NCI-H1092 treated with DMSO at 0.1 percent for 48 hours (cell line): ENCODE results near the gene KRTAP10-6.
"Not testable (repeated sequence)": the region's sequence is repeated elsewhere in the genome, so short reads cannot be mapped to it uniquely, and the experiment has no call there.

Experiments used
- DNase-seq: peaks from one replicate; lab custom pipeline; 2025; lab: John Stamatoyannopoulos, UW

The KRTAP10-6 gene

DNA sequence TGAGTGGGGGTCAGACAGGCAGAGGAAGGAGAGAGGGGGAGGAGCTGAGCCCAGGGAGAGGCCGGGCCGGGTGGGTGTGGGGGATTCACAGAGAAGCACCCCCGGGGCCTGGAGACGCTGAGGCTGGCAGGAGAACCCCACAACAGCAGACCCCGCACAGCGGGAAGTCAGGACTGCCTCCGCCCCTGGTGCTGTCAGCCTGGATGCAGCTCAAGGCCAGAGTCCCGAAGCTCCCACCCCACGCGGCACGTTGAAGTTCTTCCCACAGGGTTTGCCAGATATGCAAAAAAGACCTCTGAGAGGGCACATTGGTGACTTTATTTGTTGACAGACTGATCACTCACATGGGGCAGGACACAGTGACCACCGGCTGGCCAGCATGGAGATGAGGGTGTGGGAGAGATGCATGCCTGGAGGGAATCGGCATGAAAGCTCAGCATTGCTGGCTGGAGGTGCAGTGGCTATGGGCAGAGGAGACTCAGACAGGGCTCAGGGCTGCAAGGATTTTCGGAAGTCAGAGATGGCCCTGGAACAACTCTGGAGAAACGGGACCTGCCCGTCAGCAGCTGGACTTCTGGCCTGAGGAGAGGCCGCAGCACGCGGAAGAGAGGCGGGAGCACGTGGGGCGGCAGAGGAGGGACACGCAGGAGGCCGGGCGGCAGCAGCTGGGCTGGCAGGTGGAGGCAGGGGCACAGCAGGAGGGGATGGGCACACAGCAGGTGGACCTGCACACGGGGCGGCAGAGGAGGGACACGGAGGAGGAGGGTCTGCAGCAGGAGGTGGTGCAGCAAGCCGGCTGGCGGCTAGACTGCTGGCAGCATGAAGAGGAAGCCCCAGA is 34.6 kb downstream of the KRTAP10-6 start:
- no peak for DNase-seq

DNA sequence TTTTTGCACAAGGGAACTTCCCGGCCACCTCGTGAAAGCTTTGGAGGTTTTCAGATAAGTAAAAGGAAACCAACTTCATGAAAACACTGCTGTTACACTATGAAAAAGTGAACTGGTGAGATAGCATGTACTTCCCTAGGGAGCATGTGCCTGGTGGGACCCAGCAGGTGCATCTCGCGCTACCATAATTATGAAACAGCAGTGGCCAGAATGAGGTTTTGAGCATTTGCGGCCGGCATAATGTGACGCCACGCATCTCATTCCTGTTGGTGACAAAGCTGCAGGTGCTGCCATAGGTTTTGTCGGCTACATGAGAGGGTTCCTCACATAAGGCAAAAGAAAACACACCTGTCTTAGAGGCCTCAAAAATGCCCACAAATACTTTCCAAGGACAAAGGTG is 35.4 kb downstream of the KRTAP10-6 start:
- peak; percentile 37 for DNase-seq

DNA sequence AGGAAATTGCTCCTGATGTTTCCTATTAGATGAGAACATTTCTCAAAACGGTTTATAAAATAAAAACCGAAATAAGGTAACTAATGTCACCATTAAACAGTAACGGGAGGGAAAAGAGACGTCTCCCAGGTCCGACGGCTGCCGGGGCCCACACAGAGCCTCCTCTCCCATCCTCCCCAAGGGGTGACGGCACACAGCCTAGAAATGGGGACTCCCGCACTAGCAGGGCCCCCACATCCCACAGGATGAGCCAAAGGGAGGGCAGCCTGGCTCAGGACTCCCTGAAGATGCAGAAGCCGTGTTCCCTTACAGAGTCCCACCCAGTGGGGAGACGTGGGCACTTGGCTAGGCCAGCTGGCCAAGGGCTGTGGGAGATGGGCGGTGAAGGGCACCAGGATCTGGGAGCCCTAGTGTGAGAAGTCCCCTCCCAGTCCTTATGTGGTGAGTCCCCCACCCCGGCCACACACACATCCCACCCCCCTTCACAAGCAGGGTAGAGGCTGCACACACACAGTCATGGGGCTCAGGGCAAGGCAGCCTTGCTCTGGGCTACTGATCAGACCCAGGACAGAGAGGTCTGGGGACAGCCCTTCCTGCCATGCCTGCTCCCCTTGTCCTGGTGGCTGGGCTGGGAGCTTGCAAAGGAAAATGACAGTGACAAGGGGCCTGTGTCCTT is 37.0 kb downstream of the KRTAP10-6 start:
- DNase-seq: no peak

DNA sequence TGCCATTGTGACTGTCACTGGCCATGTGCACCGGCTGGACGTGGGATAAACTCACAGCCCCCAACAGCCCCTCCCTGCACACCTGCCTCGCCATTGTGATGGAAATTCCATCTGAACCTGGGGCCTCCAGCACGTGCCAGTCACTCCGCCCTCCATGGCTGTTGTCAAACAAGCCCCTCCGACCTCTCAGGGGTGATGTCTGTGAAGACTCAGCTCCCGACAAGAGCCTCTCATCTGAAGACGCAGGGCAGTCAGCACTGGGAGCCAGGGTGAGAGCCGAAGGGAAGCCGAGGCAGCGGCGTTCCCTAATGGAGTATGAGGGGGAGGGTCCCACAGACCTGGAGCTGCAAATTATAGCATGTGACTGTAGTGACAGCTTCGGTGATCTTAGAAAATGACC is 39.6 kb downstream of the KRTAP10-6 start:
- no peak for DNase-seq

DNA sequence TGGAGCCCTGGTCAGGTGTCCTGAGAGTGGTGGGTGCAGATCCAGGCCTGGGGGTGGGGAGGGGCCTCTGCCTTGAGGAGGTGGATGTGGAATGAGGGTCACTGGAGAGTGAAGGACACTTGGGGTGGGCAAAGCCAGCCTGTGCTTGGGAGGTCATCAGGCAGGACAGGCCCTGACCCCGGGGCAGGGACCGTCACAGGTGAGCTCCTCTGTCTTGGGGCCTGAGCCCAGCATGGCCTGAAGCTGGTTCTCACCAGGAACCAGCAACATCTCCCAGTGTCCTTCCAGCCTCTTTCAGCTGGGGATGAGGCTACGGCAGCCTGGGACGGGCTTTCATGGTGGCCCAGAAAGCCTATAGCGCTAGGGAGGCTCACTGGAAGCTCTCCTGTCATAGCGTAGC is 40.2 kb downstream of the KRTAP10-6 start:
- DNase-seq: no peak

DNA sequence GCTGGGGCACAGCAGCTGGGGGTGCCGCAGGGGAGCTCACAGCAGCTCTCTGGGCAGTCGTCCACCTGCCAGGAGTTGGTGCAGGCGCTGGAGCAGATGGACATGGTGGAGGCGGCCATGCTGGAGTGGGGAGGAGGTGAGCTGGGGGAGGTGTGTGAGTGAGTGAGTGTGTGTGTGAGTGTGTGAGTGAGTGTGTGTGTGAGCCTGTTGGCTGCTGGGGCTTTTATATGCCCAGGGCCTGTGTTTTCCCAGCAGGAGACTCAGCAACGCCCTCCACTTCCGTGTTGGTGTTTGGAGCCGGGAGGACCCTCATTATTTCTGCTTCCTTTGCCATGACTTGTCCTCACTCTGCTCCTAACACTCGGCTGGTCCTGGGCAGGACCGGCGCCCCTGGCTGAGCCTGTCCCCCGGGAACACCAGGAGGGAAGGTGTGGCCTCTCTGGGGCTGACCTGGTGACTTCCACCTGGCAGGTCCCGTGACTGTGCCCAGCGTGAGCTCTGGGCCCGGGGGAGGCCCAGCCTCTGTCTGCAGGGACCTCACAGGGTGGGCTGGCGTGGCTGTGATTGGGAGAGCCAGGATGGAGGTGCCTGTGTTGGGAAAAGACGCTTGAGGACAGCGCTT is 40.9 kb downstream of the KRTAP10-6 start, which contains the start of gene KRTAP10-2:
KRTAP10-2 (minus strand) TSS at position 166 of the 622 bp plus-strand sequence; CDS start at position 119, 47 bp downstream.
- DNase-seq: no peak

DNA sequence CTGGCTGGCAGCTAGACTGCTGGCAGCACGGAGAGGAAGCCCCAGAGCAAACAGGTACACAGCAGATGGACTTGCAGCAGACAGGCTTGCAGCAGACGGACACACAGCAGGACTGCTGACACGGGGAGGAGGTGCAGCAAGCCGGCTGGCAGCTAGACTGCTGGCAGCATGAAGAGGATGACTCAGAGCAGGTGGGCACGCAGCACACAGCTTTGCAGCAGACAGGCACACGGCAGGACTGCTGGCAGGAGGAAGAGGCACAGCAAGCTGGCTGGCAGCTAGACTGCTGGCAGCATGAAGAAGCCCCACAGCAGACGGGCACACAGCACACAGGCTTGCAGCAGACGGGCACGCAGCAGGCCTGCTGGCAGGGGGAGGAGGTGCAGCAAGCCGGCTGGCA is 41.5 kb downstream of the KRTAP10-6 start:
- no peak for DNase-seq

DNA sequence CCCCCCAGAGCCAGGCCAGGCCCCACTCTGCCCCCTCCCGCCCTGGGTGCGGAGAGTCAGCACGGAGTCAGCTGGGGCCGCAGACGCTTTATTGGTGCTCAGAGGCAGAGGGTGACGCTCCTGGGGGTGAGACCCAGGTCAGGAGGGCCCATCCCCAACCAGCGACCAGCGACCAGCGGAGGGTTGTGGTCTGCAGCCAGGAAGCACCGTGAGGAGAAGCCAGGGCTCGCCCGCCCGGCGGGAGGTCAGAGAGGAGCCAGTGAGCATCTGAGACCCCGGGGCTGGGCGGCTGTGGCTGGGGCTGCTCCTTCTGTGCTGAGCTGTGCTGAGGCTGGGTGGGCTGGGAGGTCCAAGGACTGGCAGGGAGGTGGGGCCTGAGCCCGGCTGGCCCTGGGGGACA is 42.0 kb downstream of the KRTAP10-6 start:
- DNase-seq: not testable (repeated sequence)

DNA sequence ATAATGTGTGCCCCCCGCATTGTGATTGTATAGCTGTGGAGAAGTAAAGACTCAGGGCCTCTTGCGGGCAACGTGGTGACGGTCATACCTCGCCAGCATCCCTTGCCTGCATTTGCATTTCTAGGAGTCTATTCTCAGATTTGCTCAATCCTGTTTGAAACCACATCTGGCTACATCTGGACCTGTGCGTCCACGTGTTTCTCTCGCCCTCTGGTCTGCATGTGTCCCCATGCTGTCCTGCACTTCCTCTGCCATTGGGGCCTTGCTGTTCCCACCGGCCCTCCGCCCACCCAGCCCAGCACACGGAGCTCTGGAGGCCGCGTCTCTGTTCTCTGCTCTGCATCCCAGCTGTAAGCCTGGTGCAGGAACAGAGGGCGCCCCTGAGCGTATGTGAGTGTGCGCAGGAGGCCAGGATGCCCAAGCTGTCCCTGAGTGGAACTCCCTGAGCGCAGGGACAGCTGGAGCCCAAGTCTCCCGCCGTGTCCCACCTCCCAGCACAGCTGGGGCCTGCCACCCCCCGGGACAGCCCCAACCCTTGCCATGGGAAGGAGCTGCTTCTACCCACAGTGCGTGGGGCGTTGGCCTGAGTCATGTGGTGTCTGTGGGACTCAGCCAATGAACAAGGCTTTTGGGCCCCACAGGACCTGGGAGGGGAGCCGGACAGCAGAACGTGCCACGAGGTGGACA is 42.6 kb downstream of the KRTAP10-6 start:
- no peak for DNase-seq

DNA sequence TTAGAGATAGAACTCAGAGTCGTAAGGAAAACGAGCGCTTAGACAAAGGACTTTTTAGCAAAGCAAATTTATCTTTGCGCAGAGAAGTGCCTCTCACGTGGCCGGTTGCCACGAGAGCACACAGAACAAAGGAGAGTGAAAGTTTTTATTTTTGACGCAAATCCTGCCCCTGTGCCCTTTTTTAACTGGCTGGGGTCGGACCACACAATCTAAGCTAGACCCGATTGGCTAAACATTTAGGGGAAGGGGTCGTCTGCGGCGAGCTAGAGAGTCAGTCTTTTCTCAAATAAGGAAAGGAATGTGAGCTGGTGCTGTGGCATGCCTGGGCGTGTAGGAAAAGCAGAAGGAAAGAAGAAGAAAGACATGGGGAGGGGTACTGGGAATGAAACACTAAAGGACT is 43.4 kb downstream of the KRTAP10-6 start:
- no peak for DNase-seq

DNA sequence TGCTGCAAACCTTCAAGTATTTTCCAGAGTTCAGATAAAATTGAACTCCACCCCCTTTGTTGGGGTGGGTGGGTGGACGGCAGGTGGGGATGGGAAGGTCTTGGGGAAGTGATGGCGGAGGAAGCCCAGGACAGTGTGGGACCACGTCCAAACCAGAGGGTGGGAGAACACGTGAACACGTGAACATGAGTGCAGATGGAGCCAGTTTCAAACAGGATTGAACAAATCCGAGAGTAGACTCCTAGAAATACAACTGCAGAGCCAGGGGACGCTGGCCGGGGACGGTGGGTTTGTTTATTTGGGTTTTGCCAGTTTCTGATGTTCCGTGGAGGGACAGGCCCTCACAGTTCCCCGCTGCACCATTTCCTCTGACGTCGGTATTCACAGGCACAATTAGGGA is 43.9 kb downstream of the KRTAP10-6 start:
- DNase-seq: no peak

DNA sequence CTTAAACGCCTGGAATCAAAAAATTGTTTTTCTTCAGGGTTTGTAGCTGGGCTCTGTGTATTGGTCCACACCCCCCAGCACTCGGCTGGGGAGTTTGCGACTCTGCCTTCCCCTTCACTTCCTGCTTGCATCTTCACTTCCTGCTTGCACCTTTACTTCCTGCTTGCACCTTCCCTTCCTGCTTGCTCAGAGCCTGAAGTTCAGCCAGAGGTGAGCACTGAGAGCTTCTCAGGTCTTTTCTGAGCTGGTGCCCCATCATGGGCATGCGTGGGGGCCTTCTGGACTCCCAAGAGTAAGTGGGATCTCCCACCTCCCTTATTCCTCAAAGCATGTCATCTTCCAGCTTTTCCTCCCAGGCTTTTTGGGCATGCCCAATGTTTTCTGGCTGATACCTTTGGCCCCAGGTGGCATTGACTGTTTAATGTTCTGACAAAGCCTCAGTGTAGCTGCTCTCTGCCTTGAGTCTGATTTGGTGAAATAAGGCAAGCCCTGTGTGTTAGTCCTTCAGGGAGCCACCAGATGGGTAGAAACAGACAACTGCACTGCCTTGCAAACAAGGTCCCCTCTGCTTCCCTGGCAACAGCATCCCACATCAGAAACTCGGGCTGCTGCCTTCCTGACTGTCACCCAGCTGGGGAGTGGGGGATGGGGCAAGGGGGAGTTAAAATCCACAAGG is 44.5 kb downstream of the KRTAP10-6 start:
- no peak for DNase-seq

DNA sequence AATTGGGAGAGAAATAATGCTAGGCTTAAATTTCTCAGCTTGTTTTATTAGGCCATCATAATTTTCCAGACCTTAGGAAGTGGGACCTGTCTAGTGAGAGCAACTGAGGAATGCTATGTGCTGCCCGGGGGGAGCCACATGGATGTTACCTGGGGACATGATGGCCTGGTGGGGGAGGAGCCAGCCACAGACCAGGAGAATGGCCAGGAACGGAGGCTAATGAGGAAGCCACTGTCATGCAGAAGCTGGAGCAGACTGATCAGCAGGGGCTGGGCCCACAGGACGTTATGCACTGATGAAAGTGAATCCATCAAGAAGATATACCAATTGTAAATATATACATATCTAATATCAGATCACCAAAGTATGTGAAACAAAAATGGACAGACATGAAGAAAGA is 47.7 kb downstream of the KRTAP10-6 start:
- DNase-seq: no peak

DNA sequence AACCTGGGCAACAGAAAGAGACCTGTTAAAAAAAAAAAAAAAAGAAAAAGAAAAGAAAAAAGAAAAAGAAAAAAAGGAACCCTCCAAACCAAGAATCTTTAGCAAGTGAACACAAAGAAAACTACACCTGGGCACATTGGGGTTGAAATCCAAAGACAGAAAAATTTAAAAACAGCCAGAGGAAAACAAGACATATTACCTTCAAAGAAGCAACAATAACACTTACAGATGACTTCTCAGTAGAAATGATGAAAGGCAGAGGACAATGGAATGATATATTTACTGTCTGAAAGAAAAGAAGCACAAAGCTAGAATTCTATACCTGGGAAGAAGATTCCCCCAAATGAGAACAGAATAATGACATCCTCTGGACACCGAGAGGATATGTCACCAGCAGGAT is 49.6 kb downstream of the KRTAP10-6 start:
- DNase-seq: no peak
